Lung (tissue), 12 donors: ENCODE measurements around the gene SRBD1. TPM values are rescaled to one million over a fixed set of nuclear protein-coding genes. Genes with fewer than 3 reads are reported as not detected.

Experiments
- ATAC-seq: fragments of 200-7000 bp; cut with Tn5 transposase; one replicate; pipeline ENCODE4 v1.9.1; 2020; ENCODE audit warnings: moderate number of reproducible peaks; ENCODE audit not compliant: insufficient read depth, low FRiP score
- DNase-seq, 3 donors: peaks; one replicate each; pipeline ENCODE4 v3.0.0-alpha.2; 2013 to 2017
- H3K27ac ChIP-seq, 2 donors: one replicate each; pipeline ENCODE4 v1.5.1; 2013; ENCODE audit warnings: mild to moderate bottlenecking in 2 of 2, moderate library complexity in 2 of 2, control low read depth in 1 of 2, inconsistent platforms in 1 of 2, low read depth in 1 of 2, low read length in 1 of 2
- H3K27me3 ChIP-seq, 3 donors: one replicate each; pipeline ENCODE4 v1.5.1; 2013; ENCODE audit warnings: low read length in 2 of 3; ENCODE audit not compliant: control insufficient read depth in 3 of 3, insufficient read depth in 3 of 3
- H3K36me3 ChIP-seq, 4 donors: one replicate each; pipeline ENCODE4 v1.5.1; 2013; ENCODE audit warnings: low read length in 4 of 4, mild to moderate bottlenecking in 1 of 4, moderate library complexity in 1 of 4; ENCODE audit not compliant: control insufficient read depth in 4 of 4, insufficient read depth in 4 of 4
- H3K4me1 ChIP-seq, 5 donors: one replicate each; pipeline ENCODE4 v1.5.1; 2013; ENCODE audit warnings: low read length in 5 of 5, mild to moderate bottlenecking in 2 of 5, moderate library complexity in 1 of 5; ENCODE audit not compliant: control insufficient read depth in 5 of 5, insufficient read depth in 5 of 5
- H3K4me3 ChIP-seq: one replicate; pipeline ENCODE4 v1.5.1; 2013; ENCODE audit warnings: mild to moderate bottlenecking, control low read depth, moderate library complexity
- H3K9ac ChIP-seq, 2 donors: one replicate each; pipeline ENCODE4 v1.5.1; 2013; ENCODE audit warnings: low read length in 2 of 2, control low read depth in 1 of 2; ENCODE audit not compliant: insufficient read depth in 1 of 2
- H3K9me3 ChIP-seq, 4 donors: one replicate each; pipeline ENCODE4 v1.5.1; 2013; ENCODE audit warnings: low read length in 3 of 4, mild to moderate bottlenecking in 1 of 4, moderate library complexity in 1 of 4; ENCODE audit not compliant: control insufficient read depth in 4 of 4, insufficient read depth in 3 of 4
- WGBS, 2 donors: extraction: QIAGEN DNeasy Blood & Tissue Kit; methylation state at CpG; one replicate each; pipeline ENCODE4 v1.1.7; 2013; 5-methylcytosine and 5-hydroxymethylcytosine counted together
- polyA plus RNA-seq, 2 donors: library from polyadenylated mRNA; stranded (reverse); fragments of 200-250 nt; gene quantifications; one replicate each; pipeline ENCODE4 v1.2.1, GENCODE V29; 2013
- total RNA-seq, 2 donors: library from RNA; depleted of rRNA in 1 of 2; stranded (reverse); fragments of >200 nt in 1 of 2; gene quantifications; one replicate each; pipeline ENCODE4 v1.2.1, GENCODE V29; 2014 to 2021
- TF ChIP-seq, protein P1 (sequence below): IDR thresholded peaks from 2 replicates; pipeline ENCODE4 v1.5.1; 2012; ENCODE audit warnings: mild to moderate bottlenecking; ENCODE audit errors: control extremely low read depth, extremely low read depth
- donor health status: control.
- donor health status: control.
- donor health status: Bipolar disorder and iron deficiency.
- donor health status: healthy.
- donor health status: DM: yes; HTN: yes; CAD: no.

The SRBD1 gene
- total and polyA plus RNA-seq, 4 donors = 5.6 to 30.6 (median 11.5) TPM

DNA sequence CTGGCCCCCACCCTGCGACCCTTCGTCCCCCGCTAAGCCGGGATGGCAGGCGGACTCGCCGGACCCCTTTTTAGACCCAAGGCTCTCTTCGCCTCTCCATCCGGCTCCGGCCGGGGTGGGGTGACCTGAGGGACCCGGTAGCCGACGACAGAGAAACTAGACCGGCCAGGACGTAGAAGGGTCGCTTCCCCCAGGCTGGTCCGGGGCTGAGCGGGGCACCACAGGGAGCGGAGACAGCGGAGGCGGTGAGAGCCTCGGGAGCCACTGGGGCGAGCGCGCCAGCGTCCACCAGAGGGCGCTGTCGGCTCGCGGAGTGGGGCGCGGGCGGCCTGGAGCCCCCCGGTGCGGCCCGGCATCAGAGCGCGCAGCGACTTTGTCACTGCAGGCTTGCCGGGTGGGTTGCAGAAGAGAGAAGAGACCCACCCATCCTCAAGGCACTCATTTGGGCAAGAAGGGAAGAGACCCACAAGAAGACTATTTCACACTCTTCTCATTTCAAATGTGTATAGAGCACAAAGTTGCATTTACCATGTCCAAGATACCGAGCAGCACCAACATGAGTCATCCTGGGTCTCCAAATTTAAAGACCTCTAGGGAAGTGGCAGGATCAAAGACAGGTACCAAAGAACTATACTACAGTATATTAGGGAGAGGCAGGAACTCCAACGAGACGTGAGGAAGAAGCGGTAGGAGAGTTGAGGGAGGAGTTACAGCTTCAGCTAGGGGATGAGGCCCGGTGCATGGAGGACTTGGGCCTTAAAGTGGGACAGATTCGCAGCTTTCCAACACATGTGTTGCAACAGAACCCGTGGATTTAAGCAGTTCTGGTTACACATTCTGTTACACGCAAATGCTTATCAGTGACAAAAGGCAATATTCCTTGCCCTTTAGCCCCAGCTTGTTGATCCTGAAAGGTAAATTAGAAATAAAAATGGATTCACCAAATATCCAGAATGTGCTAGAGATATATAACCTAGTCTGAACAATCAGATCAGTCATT lies 32.8 kb upstream of the SRBD1 start:
- peak overlapping the region; percentile 24 to 31 for H3K9ac ChIP-seq
- DNase-seq = peak; percentile 79 to 83 (median 80)
- H3K4me1 ChIP-seq = peaks cover 0 to 9% (median 2%) of the 10 kb centered on the region in 5 donors

GRCh38 chr2:45643095-45643494 lies 32.0 kb upstream of the SRBD1 start:
- H3K4me1 ChIP-seq = peaks cover 0 to 6% (median 0%) of the 10 kb centered on the region in 5 donors
- no peak overlapping the region for H3K27ac ChIP-seq
- peak overlapping the region; percentile 21 for H3K4me3 ChIP-seq
- DNase-seq (peak in 2 of 3 donors; percentile 31 to 39), ATAC-seq (no peak)
- H3K27me3 ChIP-seq = peaks cover 0 to 2% (median 2%) of the 10 kb centered on the region in 3 donors
- peak overlapping the region in 1 of 2 donors; percentile 31 for H3K9ac ChIP-seq
- H3K36me3 ChIP-seq = no peaks in the 10 kb centered on the region
- peaks cover 0 to 1% (median 0%) of the 10 kb centered on the region in 4 donors for H3K9me3 ChIP-seq
- TF ChIP-seq, protein P1, sequence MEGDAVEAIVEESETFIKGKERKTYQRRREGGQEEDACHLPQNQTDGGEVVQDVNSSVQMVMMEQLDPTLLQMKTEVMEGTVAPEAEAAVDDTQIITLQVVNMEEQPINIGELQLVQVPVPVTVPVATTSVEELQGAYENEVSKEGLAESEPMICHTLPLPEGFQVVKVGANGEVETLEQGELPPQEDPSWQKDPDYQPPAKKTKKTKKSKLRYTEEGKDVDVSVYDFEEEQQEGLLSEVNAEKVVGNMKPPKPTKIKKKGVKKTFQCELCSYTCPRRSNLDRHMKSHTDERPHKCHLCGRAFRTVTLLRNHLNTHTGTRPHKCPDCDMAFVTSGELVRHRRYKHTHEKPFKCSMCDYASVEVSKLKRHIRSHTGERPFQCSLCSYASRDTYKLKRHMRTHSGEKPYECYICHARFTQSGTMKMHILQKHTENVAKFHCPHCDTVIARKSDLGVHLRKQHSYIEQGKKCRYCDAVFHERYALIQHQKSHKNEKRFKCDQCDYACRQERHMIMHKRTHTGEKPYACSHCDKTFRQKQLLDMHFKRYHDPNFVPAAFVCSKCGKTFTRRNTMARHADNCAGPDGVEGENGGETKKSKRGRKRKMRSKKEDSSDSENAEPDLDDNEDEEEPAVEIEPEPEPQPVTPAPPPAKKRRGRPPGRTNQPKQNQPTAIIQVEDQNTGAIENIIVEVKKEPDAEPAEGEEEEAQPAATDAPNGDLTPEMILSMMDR = no peak
- WGBS, 2 donors = 25 to 39% methylated on average over 11 of the region's 11 CpGs

More for the DNA sequence above, 32.8 kb upstream of the SRBD1 start:
- Histone ChIP-seq H3K9me3 (peaks cover 0 to 1% (median 0%) of the 10 kb centered on the region in 4 donors), H3K4me3 (peak overlapping the region; percentile 21), H3K27ac (peak overlapping the region in 1 of 2 donors; percentile 44), H3K36me3 (no peaks in the 10 kb centered on the region), H3K27me3 (peaks cover 0 to 2% (median 0%) of the 10 kb centered on the region in 3 donors)
- peak; percentile 90 for ATAC-seq
- WGBS, 2 donors = 12% methylated on average over 42 to 49 of the region's 49 CpGs
- TF ChIP-seq, protein P1 = peak; percentile 97

GRCh38 chr2:45640576-45640975 lies 29.5 kb upstream of the SRBD1 start:
- peaks cover 0 to 2% (median 2%) of the 10 kb centered on the region in 3 donors for H3K27me3 ChIP-seq
- DNase-seq (no peak), ATAC-seq (no peak)
- no peaks in the 10 kb centered on the region for H3K9me3 ChIP-seq
- no peak overlapping the region for H3K4me3 ChIP-seq
- H3K9ac ChIP-seq = no peak overlapping the region
- H3K27ac ChIP-seq = no peak overlapping the region
- H3K36me3 ChIP-seq = no peaks in the 10 kb centered on the region
- TF ChIP-seq, protein P1 = no peak
- WGBS, 2 donors = 80 to 91% methylated on average over 2 of the region's 2 CpGs
- H3K4me1 ChIP-seq = peaks cover 0 to 6% (median 0%) of the 10 kb centered on the region in 5 donors
